Fibroblast of peridontal ligament (primary cell): ENCODE measurements around the gene UNC79.

Experiments
- DNase-seq: peaks from one replicate; pipeline ENCODE4 v3.0.0-alpha.2; 2010; ENCODE audit errors: extremely low read depth

Gene UNC79

GRCh38 chr14:93749076-93749420 is 318.3 kb downstream of the UNC79 start:
- DNase-seq = no peak

- DNase-seq = no peak
Observed at GRCh38 chr14:93751946-93752655, 321.4 kb downstream of the UNC79 start.

DNA sequence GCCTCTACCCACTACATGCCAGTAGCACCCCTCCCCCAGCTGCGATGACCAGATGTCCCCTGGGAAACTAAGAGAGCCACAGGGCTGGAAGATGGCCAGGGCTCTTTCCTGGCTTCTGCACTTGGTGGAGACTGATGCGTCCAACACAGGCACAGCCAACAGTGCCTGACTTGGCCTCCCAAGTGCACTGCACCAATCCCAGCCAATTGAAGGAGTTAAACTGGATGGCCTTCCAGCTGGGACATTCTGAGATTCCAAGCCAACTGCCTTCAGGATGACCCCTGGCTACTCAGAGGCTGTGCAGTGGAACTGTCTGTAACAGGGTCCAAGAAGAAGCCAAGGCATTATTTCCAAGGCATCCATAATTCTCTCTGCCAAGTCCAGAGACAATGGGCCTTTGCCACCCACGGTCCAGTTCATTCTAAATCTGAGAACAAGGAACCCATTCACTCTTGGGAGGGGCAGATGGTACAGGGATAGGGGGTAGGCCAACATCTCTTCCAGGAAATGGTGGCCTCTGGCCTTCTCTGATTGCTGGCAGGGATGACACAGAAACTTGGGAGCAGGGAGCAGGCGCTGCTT is 322.3 kb downstream of the UNC79 start:
- no peak for DNase-seq

DNA sequence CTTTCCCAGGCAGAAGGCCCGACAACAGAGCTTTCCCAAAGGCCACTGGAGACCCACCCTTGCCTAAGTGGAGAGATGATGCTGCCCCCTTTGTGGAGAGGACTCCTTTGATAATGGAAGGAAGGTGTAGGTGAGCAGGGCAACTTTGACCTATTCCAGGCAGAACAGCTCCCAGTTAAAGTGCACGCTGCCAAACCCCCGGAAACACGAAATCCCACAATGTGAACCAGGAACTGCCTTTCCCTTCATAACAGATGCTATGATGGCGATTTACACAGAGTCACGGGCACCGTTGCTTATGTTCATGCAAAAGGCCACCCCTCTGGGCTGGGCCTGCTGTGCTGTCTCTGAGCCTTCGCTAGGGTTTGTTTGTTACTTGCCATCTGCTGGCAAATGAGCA is 322.9 kb downstream of the UNC79 start:
- DNase-seq = no peak

DNA sequence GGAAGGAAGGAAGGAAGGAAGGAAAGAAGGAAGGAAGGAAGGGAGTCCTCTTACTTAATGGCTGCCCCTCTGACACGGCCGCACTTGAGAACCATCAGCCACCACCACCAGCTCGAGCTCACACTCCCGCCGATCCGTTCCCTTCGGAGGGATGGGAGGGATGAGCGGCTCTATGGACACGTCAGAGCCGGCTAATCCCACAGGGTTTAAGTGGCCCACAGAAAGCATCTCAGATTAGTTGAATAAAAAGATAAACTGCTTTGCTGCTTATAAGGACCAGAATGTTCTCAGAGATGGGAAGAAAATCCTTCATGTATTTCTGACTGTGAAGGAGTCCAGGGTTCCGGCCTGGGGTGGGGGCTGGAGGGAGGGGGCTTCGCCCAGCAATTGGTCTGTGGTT is 326.5 kb downstream of the UNC79 start:
- DNase-seq = no peak
